Measurements from ENCODE around the gene SQSTM1. TPM values are rescaled to one million over a fixed set of nuclear protein-coding genes. Genes with fewer than 3 reads are reported as not detected.

Gene SQSTM1
- total and polyA plus RNA-seq, 9 of the 15 experiments (the other 6 are each of a cell fraction or from before 2014, with no cell fraction given), result 5.6 to 148 (median 64.0) TPM

GRCh38 chr5:179858586-179859427 is 38.1 kb downstream of the SQSTM1 start, which contains the start of gene MRNIP (continued):
- TF ChIP-seq REST (IDR thresholded peaks at IDR 0.05; ENCODE audit: borderline replicate concordance), result no peak; the same call in 1 of the 2 replicates
- 0 out of 2 replicates have a peak, but pooled peaks have one; percentile 39 for TF ChIP-seq REST (CRISPR knock-in tag; IDR thresholded peaks at IDR 0.05; ENCODE audit: low read depth)
- TF ChIP-seq ZNF124 (CRISPR knock-in tag; IDR thresholded peaks at IDR 0.05), result no peak
- TF ChIP-seq SMARCA5 (IDR thresholded peaks at IDR 0.05), result no peak
- TF ChIP-seq TAF7 (tag; IDR thresholded peaks at IDR 0.05), result 0 out of 2 replicates have a peak, but pooled peaks have one; percentile 23
- TF ChIP-seq UBTF (IDR thresholded peaks at IDR 0.05; ENCODE audit: borderline replicate concordance in 1 of 2, low read depth in 2 of 2, low read length in 2 of 2), result no peak
- no peak for TF ChIP-seq PTTG1 (tag; IDR thresholded peaks at IDR 0.05; ENCODE audit: low read depth)
- no peak for TF ChIP-seq GTF2A2 (tag; IDR thresholded peaks at IDR 0.05)
- peak; percentile 91 for TF ChIP-seq POLR2G (IDR thresholded peaks at IDR 0.05; ENCODE audit: low read depth, low read length)
- no peak for TF ChIP-seq ZNF77 (CRISPR knock-in tag; IDR thresholded peaks at IDR 0.05)
- no peak for TF ChIP-seq RBM25 (IDR thresholded peaks at IDR 0.05; ENCODE audit: low read depth, low read length, severe bottlenecking)
- no peak for TF ChIP-seq BRD9 (IDR thresholded peaks at IDR 0.05; ENCODE audit: low read depth, partially characterized antibody)
- no peak for TF ChIP-seq NCOR1 (IDR thresholded peaks at IDR 0.05)
- TF ChIP-seq ZBTB26 (CRISPR knock-in tag; IDR thresholded peaks at IDR 0.05), result no peak
- peak; percentile 83; the same call in 1 of the 2 replicates for TF ChIP-seq PHF8 (IDR thresholded peaks at IDR 0.05; ENCODE audit: borderline replicate concordance, low read length)

All from K562 (cell line).